ENCODE results near the gene MAPK1. TPM values are rescaled to one million over a fixed set of nuclear protein-coding genes. Genes with fewer than 3 reads are reported as not detected.
"Not testable (repeated sequence)": the region's sequence is repeated elsewhere in the genome, so short reads cannot be mapped to it uniquely, and the experiment has no call there.

The MAPK1 gene
- total RNA-seq, 1 experiment from 2014 or later: 87.4 TPM

GRCh38 chr22:21826204-21826603 is 41.2 kb downstream of the MAPK1 start (continued):
- TF ChIP-seq ATF6 (CRISPR knock-in tag; IDR thresholded peaks at IDR 0.05) (no peak), ZNF263 (CRISPR knock-in tag; IDR thresholded peaks at IDR 0.05; ENCODE audit: low read depth) (no peak), JAZF1 (CRISPR knock-in tag; IDR thresholded peaks at IDR 0.05) (no peak), MYBL2 (CRISPR knock-in tag; IDR thresholded peaks at IDR 0.05) (no peak), HMGA2 (CRISPR knock-in tag; IDR thresholded peaks at IDR 0.05) (no peak), TCF7 (CRISPR knock-in tag; IDR thresholded peaks at IDR 0.05; ENCODE audit: low read depth) (no peak), ZNF396 (CRISPR knock-in tag; IDR thresholded peaks at IDR 0.05; ENCODE audit: borderline replicate concordance) (no peak), KAT7 (CRISPR knock-in tag; IDR thresholded peaks at IDR 0.05; ENCODE audit: borderline replicate concordance) (no peak), ZBTB43 (CRISPR knock-in tag; IDR thresholded peaks at IDR 0.05) (no peak), SMAD3 (CRISPR knock-in tag; IDR thresholded peaks at IDR 0.05; ENCODE audit: borderline replicate concordance) (no peak), ZNF425 (CRISPR knock-in tag; conservative IDR thresholded peaks at IDR 0.05) (no peak), HMGXB4 (CRISPR knock-in tag; IDR thresholded peaks at IDR 0.05) (no peak), GTF2I (CRISPR knock-in tag; conservative IDR thresholded peaks at IDR 0.05) (no peak), USF1 (CRISPR knock-in tag; IDR thresholded peaks at IDR 0.05) (no peak)

GRCh38 chr22:21824962-21825361 is 42.5 kb downstream of the MAPK1 start:
- H3K36me3 Mint-ChIP-seq; H3K27me3 Mint-ChIP-seq (ENCODE audit: low read depth); POLR2A ChIA-PET; DNase-seq (ENCODE audit: low spot score); H3K27ac Mint-ChIP-seq; ATAC-seq; H3K4me3 Mint-ChIP-seq; CTCF ChIA-PET; H3K9me3 Mint-ChIP-seq: not testable (repeated sequence)
- peaks cover 31% of the 10 kb centered on the region for H3K4me1 Mint-ChIP-seq

DNA sequence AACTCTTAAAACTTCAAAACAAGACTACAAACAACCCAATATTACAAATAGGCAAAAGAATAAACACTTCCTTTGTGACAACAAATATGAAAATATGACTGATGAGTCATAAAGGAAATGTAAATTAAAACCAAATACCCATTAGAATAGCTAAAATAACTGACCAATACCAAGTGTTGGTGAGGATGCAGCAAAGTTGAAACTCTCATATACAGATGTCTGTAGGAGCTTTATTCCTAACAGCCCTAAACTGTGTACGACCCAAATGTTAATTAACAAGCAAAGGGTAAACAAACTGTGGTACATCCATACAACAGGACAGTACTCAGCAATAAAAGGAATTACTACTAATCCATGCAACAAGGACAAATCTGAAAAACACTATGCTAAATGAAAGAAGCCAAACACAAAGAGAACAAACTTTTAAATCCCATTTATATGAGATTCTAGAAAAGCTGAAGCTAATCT is 43.0 kb downstream of the MAPK1 start:
- POLR2A ChIA-PET: no interaction called here
- H3K4me1 Mint-ChIP-seq: peaks cover 32% of the 10 kb centered on the region

More for the DNA sequence above, 43.0 kb downstream of the MAPK1 start:
- no peaks in the 10 kb centered on the region for H3K36me3 Mint-ChIP-seq
- H3K9me3 Mint-ChIP-seq: no peaks in the 10 kb centered on the region
- H3K27me3 Mint-ChIP-seq (ENCODE audit: low read depth): no peaks in the 10 kb centered on the region
- CTCF ChIA-PET: no interaction called here
- no peak for TF ChIP-seq USF1 (CRISPR knock-in tag; IDR thresholded peaks at IDR 0.05)
- TF ChIP-seq, protein P1, sequence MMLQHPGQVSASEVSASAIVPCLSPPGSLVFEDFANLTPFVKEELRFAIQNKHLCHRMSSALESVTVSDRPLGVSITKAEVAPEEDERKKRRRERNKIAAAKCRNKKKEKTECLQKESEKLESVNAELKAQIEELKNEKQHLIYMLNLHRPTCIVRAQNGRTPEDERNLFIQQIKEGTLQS (CRISPR knock-in tag; conservative IDR thresholded peaks at IDR 0.05): no peak
- TF ChIP-seq ETV6 (CRISPR knock-in tag; IDR thresholded peaks at IDR 0.05): no peak
- TF ChIP-seq E2F5 (CRISPR knock-in tag; IDR thresholded peaks at IDR 0.05): no peak
- no peak for TF ChIP-seq OVOL2 (CRISPR knock-in tag; IDR thresholded peaks at IDR 0.05; ENCODE audit: borderline replicate concordance)
- no peak for TF ChIP-seq TP53 (CRISPR knock-in tag; IDR thresholded peaks at IDR 0.05)
- TF ChIP-seq, protein P2, sequence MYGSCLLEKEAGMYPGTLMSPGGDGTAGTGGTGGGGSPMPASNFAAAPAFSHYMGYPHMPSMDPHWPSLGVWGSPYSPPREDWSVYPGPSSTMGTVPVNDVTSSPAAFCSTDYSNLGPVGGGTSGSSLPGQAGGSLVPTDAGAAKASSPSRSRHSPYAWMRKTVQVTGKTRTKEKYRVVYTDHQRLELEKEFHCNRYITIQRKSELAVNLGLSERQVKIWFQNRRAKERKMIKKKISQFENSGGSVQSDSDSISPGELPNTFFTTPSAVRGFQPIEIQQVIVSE (CRISPR knock-in tag; IDR thresholded peaks at IDR 0.05; ENCODE audit: borderline replicate concordance): no peak
- TF ChIP-seq MLX (CRISPR knock-in tag; IDR thresholded peaks at IDR 0.05): no peak
- TF ChIP-seq MYBL2 (CRISPR knock-in tag; IDR thresholded peaks at IDR 0.05): no peak
- H3K4me3 Mint-ChIP-seq: no peak overlapping the region
- ATAC-seq: no peak
- no peak for DNase-seq (ENCODE audit: low spot score)
- H3K27ac Mint-ChIP-seq: no peak overlapping the region
